Fibroblast of lung (primary cell): Measurements from ENCODE around the gene GSTK1.

Experiments used
- CTCF ChIP-seq, 2 donors: IDR thresholded peaks in 1 of 2; conservative IDR thresholded peaks in 1 of 2; 1 replicate in 1 of 2; 2 replicates in 1 of 2; pipeline ENCODE4 v1.5.1; 2011 to 2012; ENCODE audit warnings: low read length in 2 of 2, control low read depth in 1 of 2, inconsistent platforms in 1 of 2, low read depth in 1 of 2, mild to moderate bottlenecking in 1 of 2
- EZH2 ChIP-seq: IDR thresholded peaks from 2 replicates; pipeline ENCODE4 v1.5.1; 2012; ENCODE audit warnings: low read length, control low read depth, mild to moderate bottlenecking; ENCODE audit errors: missing control alignments

- no peak for TF ChIP-seq EZH2
- no peak for TF ChIP-seq CTCF (conservative IDR thresholded peaks at IDR 0.05 in 1 of 2, IDR thresholded peaks at IDR 0.05 in 1 of 2; ENCODE audit: low read depth in 1 of 2, low read length in 2 of 2)
Measured at GRCh38 chr7:143221286-143221685, 42.0 kb upstream of the GSTK1 start.
